T-helper 1 cell treated with Interleukin-12 subunit alpha and Interleukin-12 subunit beta and Interleukin-4 antibody, amounts not matched to agents 30 μg/mL and 1 μg/mL, for 36 hours (primary cell): Measurements from ENCODE around the gene SMNDC1.
"Not testable (repeated sequence)": the region's sequence is repeated elsewhere in the genome, so short reads cannot be mapped to it uniquely, and the experiment has no call there.

Experiments
- H3K27ac Mint-ChIP-seq: one replicate; pipeline ENCODE4 v1.8.0; 2021; ENCODE audit warnings: mild to moderate bottlenecking, mixed read lengths
- H3K27me3 Mint-ChIP-seq: one replicate; pipeline ENCODE4 v1.8.0; 2021; ENCODE audit warnings: low read depth, mixed read lengths
- H3K36me3 Mint-ChIP-seq: one replicate; pipeline ENCODE4 v1.8.0; 2021; ENCODE audit warnings: low read depth, mixed read lengths
- H3K4me1 Mint-ChIP-seq: one replicate; pipeline ENCODE4 v1.8.0; 2021; ENCODE audit warnings: low read depth, mixed read lengths
- H3K4me3 Mint-ChIP-seq: one replicate; pipeline ENCODE4 v1.8.0; 2021; ENCODE audit warnings: mild to moderate bottlenecking, moderate library complexity, mixed read lengths
- H3K9me3 Mint-ChIP-seq: one replicate; pipeline ENCODE4 v1.8.0; 2021; ENCODE audit warnings: mixed read lengths

Gene SMNDC1

GRCh38 chr10:110284262-110284661 lies 20.5 kb downstream of the SMNDC1 start:
- H3K36me3 Mint-ChIP-seq = peaks cover 22% of the 10 kb centered on the region
- H3K27ac Mint-ChIP-seq = no peak overlapping the region
- no peak overlapping the region for H3K4me3 Mint-ChIP-seq
- peaks cover 5% of the 10 kb centered on the region for H3K4me1 Mint-ChIP-seq
- no peaks in the 10 kb centered on the region for H3K9me3 Mint-ChIP-seq
- no peaks in the 10 kb centered on the region for H3K27me3 Mint-ChIP-seq

- peaks cover 16% of the 10 kb centered on the region for H3K4me1 Mint-ChIP-seq
- H3K36me3 Mint-ChIP-seq = peaks cover 17% of the 10 kb centered on the region
- H3K27ac Mint-ChIP-seq = no peak overlapping the region
- H3K9me3 Mint-ChIP-seq = no peaks in the 10 kb centered on the region
- H3K4me3 Mint-ChIP-seq = no peak overlapping the region
- peaks cover 13% of the 10 kb centered on the region for H3K27me3 Mint-ChIP-seq
These were observed 25.2 kb downstream of the SMNDC1 start for GRCh38 chr10:110279407-110279986.

- Mint-ChIP-seq H3K27me3 (peaks cover 13% of the 10 kb centered on the region), H3K4me3 (no peak overlapping the region), H3K9me3 (no peaks in the 10 kb centered on the region), H3K27ac (no peak overlapping the region), H3K4me1 (peaks cover 16% of the 10 kb centered on the region), H3K36me3 (peaks cover 15% of the 10 kb centered on the region)
These were observed 25.9 kb downstream of the SMNDC1 start for GRCh38 chr10:110278562-110279406.

GRCh38 chr10:110277591-110277990 lies 27.1 kb downstream of the SMNDC1 start:
- no peaks in the 10 kb centered on the region for H3K9me3 Mint-ChIP-seq
- H3K4me3 Mint-ChIP-seq = no peak overlapping the region
- H3K27ac Mint-ChIP-seq = no peak overlapping the region
- H3K4me1 Mint-ChIP-seq = peaks cover 21% of the 10 kb centered on the region
- peaks cover 13% of the 10 kb centered on the region for H3K27me3 Mint-ChIP-seq
- peaks cover 15% of the 10 kb centered on the region for H3K36me3 Mint-ChIP-seq

- H3K27me3 Mint-ChIP-seq = peaks cover 17% of the 10 kb centered on the region
- peaks cover 14% of the 10 kb centered on the region for H3K36me3 Mint-ChIP-seq
- peaks cover 20% of the 10 kb centered on the region for H3K4me1 Mint-ChIP-seq
- H3K4me3 Mint-ChIP-seq = no peak overlapping the region
- H3K9me3 Mint-ChIP-seq = no peaks in the 10 kb centered on the region
- no peak overlapping the region for H3K27ac Mint-ChIP-seq
These were observed 28.1 kb downstream of the SMNDC1 start for GRCh38 chr10:110276603-110277002.

GRCh38 chr10:110275128-110275729 lies 29.5 kb downstream of the SMNDC1 start:
- Mint-ChIP-seq H3K27me3 (peaks cover 21% of the 10 kb centered on the region), H3K27ac (no peak overlapping the region), H3K4me1 (peaks cover 17% of the 10 kb centered on the region), H3K4me3 (no peak overlapping the region), H3K36me3 (peaks cover 9% of the 10 kb centered on the region), H3K9me3 (no peaks in the 10 kb centered on the region)

GRCh38 chr10:110274647-110275046 lies 30.1 kb downstream of the SMNDC1 start:
- Mint-ChIP-seq H3K4me1 (peaks cover 18% of the 10 kb centered on the region), H3K36me3 (peaks cover 9% of the 10 kb centered on the region), H3K4me3 (no peak overlapping the region), H3K9me3 (no peaks in the 10 kb centered on the region), H3K27ac (no peak overlapping the region), H3K27me3 (peaks cover 22% of the 10 kb centered on the region)

GRCh38 chr10:110274072-110274627 lies 30.6 kb downstream of the SMNDC1 start:
- Mint-ChIP-seq H3K36me3 (peaks cover 6% of the 10 kb centered on the region), H3K27ac (no peak overlapping the region), H3K4me1 (peaks cover 20% of the 10 kb centered on the region), H3K9me3 (no peaks in the 10 kb centered on the region), H3K27me3 (peaks cover 27% of the 10 kb centered on the region), H3K4me3 (no peak overlapping the region)

GRCh38 chr10:110273474-110273873 lies 31.2 kb downstream of the SMNDC1 start:
- H3K27ac Mint-ChIP-seq = no peak overlapping the region
- peaks cover 34% of the 10 kb centered on the region for H3K27me3 Mint-ChIP-seq
- peaks cover 21% of the 10 kb centered on the region for H3K4me1 Mint-ChIP-seq
- peaks cover 6% of the 10 kb centered on the region for H3K36me3 Mint-ChIP-seq
- no peak overlapping the region for H3K4me3 Mint-ChIP-seq
- no peaks in the 10 kb centered on the region for H3K9me3 Mint-ChIP-seq

- peaks cover 24% of the 10 kb centered on the region for H3K4me1 Mint-ChIP-seq
- H3K4me3 Mint-ChIP-seq, H3K27ac Mint-ChIP-seq, H3K9me3 Mint-ChIP-seq, H3K36me3 Mint-ChIP-seq: not testable (repeated sequence)
- peaks cover 38% of the 10 kb centered on the region for H3K27me3 Mint-ChIP-seq
These were observed 31.7 kb downstream of the SMNDC1 start for GRCh38 chr10:110272995-110273394.

- Mint-ChIP-seq H3K27me3 (peaks cover 41% of the 10 kb centered on the region), H3K4me1 (peaks cover 21% of the 10 kb centered on the region), H3K4me3 (peak overlapping the region; percentile 77), H3K36me3 (no peaks in the 10 kb centered on the region), H3K27ac (peak overlapping the region; percentile 82), H3K9me3 (no peaks in the 10 kb centered on the region)
These were observed 35.1 kb downstream of the SMNDC1 start for GRCh38 chr10:110269374-110270318.

GRCh38 chr10:110268971-110269370 lies 35.7 kb downstream of the SMNDC1 start:
- Mint-ChIP-seq H3K4me3 (peak overlapping the region; percentile 77), H3K36me3 (no peaks in the 10 kb centered on the region), H3K4me1 (peaks cover 20% of the 10 kb centered on the region), H3K9me3 (no peaks in the 10 kb centered on the region), H3K27ac (peak overlapping the region; percentile 82), H3K27me3 (peaks cover 41% of the 10 kb centered on the region)

- Mint-ChIP-seq H3K36me3 (no peaks in the 10 kb centered on the region), H3K4me3 (no peak overlapping the region), H3K9me3 (no peaks in the 10 kb centered on the region), H3K27me3 (peaks cover 45% of the 10 kb centered on the region), H3K4me1 (peaks cover 17% of the 10 kb centered on the region), H3K27ac (no peak overlapping the region)
These were observed 36.3 kb downstream of the SMNDC1 start for GRCh38 chr10:110268442-110268841.

- peaks cover 3% of the 10 kb centered on the region for H3K36me3 Mint-ChIP-seq
- peaks cover 57% of the 10 kb centered on the region for H3K27me3 Mint-ChIP-seq
- no peak overlapping the region for H3K4me3 Mint-ChIP-seq
- no peak overlapping the region for H3K27ac Mint-ChIP-seq
- peaks cover 14% of the 10 kb centered on the region for H3K4me1 Mint-ChIP-seq
- no peaks in the 10 kb centered on the region for H3K9me3 Mint-ChIP-seq
These were observed 37.4 kb downstream of the SMNDC1 start for GRCh38 chr10:110267276-110267675.
